Choroid plexus epithelial cell (primary cell): Measurements from ENCODE around the gene HBG2.

Experiments
- DNase-seq: peaks from one replicate; pipeline ENCODE4 v3.0.0-alpha.2; 2010; ENCODE audit warnings: low read depth
- H3K4me3 ChIP-seq: 2 replicates; pipeline ENCODE4 v1.5.1; 2011; ENCODE audit warnings: low read depth, mild to moderate bottlenecking, control low read depth, low read length, moderate library complexity
- CTCF ChIP-seq: conservative IDR thresholded peaks from 2 replicates; pipeline ENCODE4 v1.5.1; 2011; ENCODE audit warnings: low read depth, mild to moderate bottlenecking, control low read depth, inconsistent platforms, low read length, moderate library complexity

The HBG2 gene

DNA sequence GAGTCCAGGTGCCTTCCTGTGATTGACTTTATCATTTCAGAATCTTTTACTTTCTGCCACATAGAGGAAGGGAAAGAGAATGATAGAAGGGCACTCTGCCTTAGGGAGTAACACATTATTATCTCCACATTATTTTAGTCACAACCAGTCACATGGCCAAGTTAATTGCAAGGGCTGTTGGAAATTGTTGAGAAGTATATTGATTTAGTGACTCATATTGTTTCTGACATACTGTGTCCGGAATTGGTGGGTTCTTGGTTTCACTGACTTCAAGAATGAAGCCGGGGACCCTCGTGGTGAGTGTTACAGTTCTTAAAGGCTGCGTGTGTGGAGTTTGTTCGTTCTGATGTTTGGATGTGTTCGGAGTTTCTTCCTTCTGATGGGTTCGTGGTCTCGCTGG, 38.4 kb upstream of the HBG2 start:
- TF ChIP-seq CTCF: no peak
- no peak for DNase-seq
- H3K4me3 ChIP-seq: no peak overlapping the region

DNA sequence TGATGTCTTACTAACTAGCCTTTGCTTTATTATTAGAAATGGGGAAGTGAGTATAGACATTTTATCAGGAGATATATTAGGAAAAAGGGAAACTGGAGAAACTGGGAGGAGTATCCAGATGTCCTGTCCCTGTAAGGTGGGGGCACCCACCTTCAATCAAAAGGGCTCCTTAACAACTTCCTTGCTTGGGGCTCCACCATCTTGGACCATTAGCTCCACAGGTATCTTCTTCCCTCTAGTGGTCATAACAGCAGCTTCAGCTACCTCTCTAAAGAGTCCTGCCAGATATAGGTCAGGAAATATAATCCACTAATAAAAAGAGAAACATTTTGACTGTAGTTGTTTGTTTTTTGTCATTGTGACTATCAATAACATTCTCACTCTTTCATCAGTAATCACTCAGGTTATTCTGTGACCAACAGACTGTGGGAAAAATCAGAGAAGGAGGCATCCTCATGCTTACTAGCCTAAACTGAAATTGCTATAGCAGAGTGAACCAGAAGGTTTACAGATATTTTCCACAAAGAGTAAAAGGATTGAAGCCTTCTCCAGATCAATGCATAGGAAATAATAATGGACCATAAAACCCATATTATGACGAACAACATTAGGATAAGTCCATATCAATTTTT, 36.7 kb upstream of the HBG2 start:
- DNase-seq: peak; percentile 83
- peak; percentile 88 for TF ChIP-seq CTCF
- no peak overlapping the region for H3K4me3 ChIP-seq

DNA sequence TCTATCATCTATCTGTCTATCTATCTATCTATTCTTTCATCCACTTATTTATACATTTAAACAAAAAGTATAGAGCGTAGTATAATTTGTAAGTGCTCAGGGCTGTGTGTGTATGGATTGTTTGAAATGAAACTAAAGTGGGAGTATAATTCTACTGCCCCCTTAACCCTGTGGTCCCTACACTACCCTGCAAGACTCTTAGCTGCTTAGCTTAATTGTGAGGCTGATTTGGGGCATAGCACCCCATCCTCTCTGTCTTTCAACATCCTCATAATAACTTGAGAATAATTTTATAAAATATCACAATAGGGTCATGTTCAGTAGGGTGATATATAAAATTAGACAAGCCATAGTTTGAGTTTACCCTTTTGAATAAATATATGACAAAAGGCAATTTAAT, 35.5 kb upstream of the HBG2 start:
- no peak for TF ChIP-seq CTCF
- no peak overlapping the region for H3K4me3 ChIP-seq
- DNase-seq: no peak

GRCh38 chr11:5289696-5290095, 35.1 kb upstream of the HBG2 start:
- DNase-seq: no peak
- H3K4me3 ChIP-seq: no peak overlapping the region
- TF ChIP-seq CTCF: no peak

DNA sequence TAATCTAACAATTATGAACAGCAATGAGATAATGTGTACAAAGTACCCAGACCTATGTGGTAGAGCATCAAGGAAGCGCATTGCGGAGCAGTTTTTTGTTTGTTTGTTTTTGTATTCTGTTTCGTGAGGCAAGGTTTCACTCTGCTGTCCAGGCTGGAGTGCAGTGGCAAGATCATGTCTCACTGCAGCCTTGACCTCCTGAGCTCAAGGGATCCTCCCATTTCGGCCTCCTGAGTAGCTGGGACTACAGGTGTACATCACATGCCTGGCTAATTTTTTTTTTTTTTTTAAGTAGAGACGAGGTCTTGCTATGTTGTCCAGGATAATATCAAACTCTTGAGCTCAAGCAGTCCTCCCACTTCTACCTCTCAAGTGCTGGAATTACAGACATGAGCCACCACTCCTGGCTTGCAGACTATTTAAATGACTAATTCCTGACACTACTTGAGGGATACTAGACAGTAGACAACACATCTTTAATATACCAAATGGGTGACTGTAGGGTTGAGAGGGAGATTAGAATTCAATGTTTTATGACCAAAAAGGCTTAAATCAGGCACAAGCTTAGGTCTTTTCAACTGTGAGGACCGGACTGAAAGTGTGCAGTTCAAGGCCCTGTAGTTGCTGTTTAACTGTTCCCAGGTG, 34.4 kb upstream of the HBG2 start:
- H3K4me3 ChIP-seq: no peak overlapping the region
- no peak for DNase-seq
- no peak for TF ChIP-seq CTCF

DNA sequence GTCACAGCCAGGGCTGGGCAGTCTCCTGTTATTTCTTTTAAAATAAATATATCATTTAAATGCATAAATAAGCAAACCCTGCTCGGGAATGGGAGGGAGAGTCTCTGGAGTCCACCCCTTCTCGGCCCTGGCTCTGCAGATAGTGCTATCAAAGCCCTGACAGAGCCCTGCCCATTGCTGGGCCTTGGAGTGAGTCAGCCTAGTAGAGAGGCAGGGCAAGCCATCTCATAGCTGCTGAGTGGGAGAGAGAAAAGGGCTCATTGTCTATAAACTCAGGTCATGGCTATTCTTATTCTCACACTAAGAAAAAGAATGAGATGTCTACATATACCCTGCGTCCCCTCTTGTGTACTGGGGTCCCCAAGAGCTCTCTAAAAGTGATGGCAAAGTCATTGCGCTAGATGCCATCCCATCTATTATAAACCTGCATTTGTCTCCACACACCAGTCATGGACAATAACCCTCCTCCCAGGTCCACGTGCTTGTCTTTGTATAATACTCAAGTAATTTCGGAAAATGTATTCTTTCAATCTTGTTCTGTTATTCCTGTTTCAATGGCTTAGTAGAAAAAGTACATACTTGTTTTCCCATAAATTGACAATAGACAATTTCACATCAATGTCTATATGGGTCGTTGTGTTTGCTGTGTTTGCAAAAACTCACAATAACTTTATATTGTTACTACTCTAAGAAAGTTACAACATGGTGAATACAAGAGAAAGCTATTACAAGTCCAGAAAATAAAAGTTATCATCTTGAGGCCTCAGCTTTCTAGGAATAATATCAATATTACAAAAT, 33.7 kb upstream of the HBG2 start:
- DNase-seq: peak; percentile 28
- TF ChIP-seq CTCF: no peak
- no peak overlapping the region for H3K4me3 ChIP-seq
